ENCODE data around the gene SREBF2. TPM values are rescaled to one million over a fixed set of nuclear protein-coding genes. Genes with fewer than 3 reads are reported as not detected.

SREBF2 gene
- total RNA-seq, 1 experiment from 2014 or later: 129 TPM

GRCh38 chr22:41826430-41827383, 6.2 kb upstream of the SREBF2 start:
- H3K4me3 ChIP-seq (replicated peaks in 1 of 2; ENCODE audit: low read depth in 1 of 2, low read length in 2 of 2): no peak overlapping the region
- H3K4me2 ChIP-seq (ENCODE audit: low read length): no peak overlapping the region
- DNase-seq (ENCODE audit: low read depth, low spot score): no peak
- BruUV-seq (replicated peaks): no TSS peak
- ATAC-seq: no peak
- RAD21 ChIA-PET (ENCODE audit: low non-redundant PET in 1 of 2, low total read pairs in 2 of 2, uncharacterized antibody in 2 of 2, unreplicated experiment in 2 of 2): no interaction called here
- H3K27ac ChIP-seq (ENCODE audit: low read depth, low read length): no peak overlapping the region
- H3K79me2 ChIP-seq (ENCODE audit: insufficient read depth, low read length): peaks cover 4% of the 10 kb centered on the region; the same call in 1 of the 2 replicates
- peaks cover 0 to 5% of the 10 kb centered on the region in 2 experiments; a peak in 2 of 4 replicates for H3K36me3 ChIP-seq (ENCODE audit: control insufficient read depth in 1 of 2, insufficient read depth in 2 of 2, low read length in 2 of 2)
- H3K4me1 ChIP-seq (ENCODE audit: control insufficient read depth in 1 of 2, insufficient read depth in 2 of 2, low read length in 2 of 2): peaks cover 11 to 14% of the 10 kb centered on the region in 2 experiments
- H4K20me1 ChIP-seq (ENCODE audit: insufficient read depth): no peaks in the 10 kb centered on the region
- H3K9ac ChIP-seq (ENCODE audit: low read length): no peak overlapping the region
- no peaks in the 10 kb centered on the region for H3K9me3 ChIP-seq (ENCODE audit: control insufficient read depth in 1 of 2, insufficient read depth in 1 of 2, low read depth in 1 of 2, low read length in 2 of 2)
- intact Hi-C loops (cut with micrococcal nuclease): no loop called here
- H3K27me3 ChIP-seq (ENCODE audit: insufficient read depth, low read length): no peaks in the 10 kb centered on the region
- CTCF ChIA-PET: interaction anchor here (1.0 kb wide), 1 partner anchor 30 kb away, joined by 3 read pairs; no protein-coding TSS in a partner anchor
- H3K9me2 ChIP-seq (ENCODE audit: insufficient read depth): no peaks in the 10 kb centered on the region
- no peak for TF ChIP-seq EZH2phosphoT487 (IDR thresholded peaks at IDR 0.05; ENCODE audit: borderline replicate concordance)
- TF ChIP-seq, protein P1, sequence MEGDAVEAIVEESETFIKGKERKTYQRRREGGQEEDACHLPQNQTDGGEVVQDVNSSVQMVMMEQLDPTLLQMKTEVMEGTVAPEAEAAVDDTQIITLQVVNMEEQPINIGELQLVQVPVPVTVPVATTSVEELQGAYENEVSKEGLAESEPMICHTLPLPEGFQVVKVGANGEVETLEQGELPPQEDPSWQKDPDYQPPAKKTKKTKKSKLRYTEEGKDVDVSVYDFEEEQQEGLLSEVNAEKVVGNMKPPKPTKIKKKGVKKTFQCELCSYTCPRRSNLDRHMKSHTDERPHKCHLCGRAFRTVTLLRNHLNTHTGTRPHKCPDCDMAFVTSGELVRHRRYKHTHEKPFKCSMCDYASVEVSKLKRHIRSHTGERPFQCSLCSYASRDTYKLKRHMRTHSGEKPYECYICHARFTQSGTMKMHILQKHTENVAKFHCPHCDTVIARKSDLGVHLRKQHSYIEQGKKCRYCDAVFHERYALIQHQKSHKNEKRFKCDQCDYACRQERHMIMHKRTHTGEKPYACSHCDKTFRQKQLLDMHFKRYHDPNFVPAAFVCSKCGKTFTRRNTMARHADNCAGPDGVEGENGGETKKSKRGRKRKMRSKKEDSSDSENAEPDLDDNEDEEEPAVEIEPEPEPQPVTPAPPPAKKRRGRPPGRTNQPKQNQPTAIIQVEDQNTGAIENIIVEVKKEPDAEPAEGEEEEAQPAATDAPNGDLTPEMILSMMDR (IDR thresholded peaks at IDR 0.05 in 2 of 3, conservative IDR thresholded peaks at IDR 0.05 in 1 of 3; ENCODE audit: borderline replicate concordance in 1 of 3, insufficient read depth in 1 of 3, low read depth in 2 of 3, low read length in 2 of 3): no peak
- no peak for TF ChIP-seq ELF1 (IDR thresholded peaks at IDR 0.05; ENCODE audit: borderline replicate concordance, low read depth)
- TF ChIP-seq ZBTB33 (IDR thresholded peaks at IDR 0.05; ENCODE audit: extremely low read depth, insufficient replicate concordance, low read length): no peak
- TF ChIP-seq CEBPB (IDR thresholded peaks at IDR 0.05; ENCODE audit: low read depth): no peak
- no peak for TF ChIP-seq ATF3 (IDR thresholded peaks at IDR 0.05)
- TF ChIP-seq, protein P2, sequence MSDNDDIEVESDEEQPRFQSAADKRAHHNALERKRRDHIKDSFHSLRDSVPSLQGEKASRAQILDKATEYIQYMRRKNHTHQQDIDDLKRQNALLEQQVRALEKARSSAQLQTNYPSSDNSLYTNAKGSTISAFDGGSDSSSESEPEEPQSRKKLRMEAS (IDR thresholded peaks at IDR 0.05): no peak
- no peak for TF ChIP-seq SP1 (IDR thresholded peaks at IDR 0.05; ENCODE audit: low read depth)
- no peak for TF ChIP-seq POLR2AphosphoS5 (IDR thresholded peaks at IDR 0.05; ENCODE audit: low read depth, low read length)
- TF ChIP-seq RAD21 (IDR thresholded peaks at IDR 0.05; ENCODE audit: low read depth): no peak
- TF ChIP-seq EGR1 (IDR thresholded peaks at IDR 0.05; ENCODE audit: low read depth): no peak
- TF ChIP-seq CBX3 (IDR thresholded peaks at IDR 0.05; ENCODE audit: low read depth): no peak
- TF ChIP-seq ZFX (IDR thresholded peaks at IDR 0.05): no peak
- TF ChIP-seq SIN3A (IDR thresholded peaks at IDR 0.05; ENCODE audit: low read depth): no peak
- no peak overlapping the region for H2AFZ ChIP-seq (ENCODE audit: low read depth, low read length, poor library complexity, severe bottlenecking)
- POLR2A ChIA-PET: no interaction called here
